GM12874 (cell line): ENCODE data around the gene KCTD19.

Experiments
- TF ChIP-seq, protein P1 (sequence below): IDR thresholded peaks from 2 replicates; pipeline ENCODE4 v1.5.1; 2011; ENCODE audit warnings: low read depth, mild to moderate bottlenecking, control low read depth, low read length, moderate library complexity; ENCODE audit not compliant: insufficient read depth

The KCTD19 gene

DNA sequence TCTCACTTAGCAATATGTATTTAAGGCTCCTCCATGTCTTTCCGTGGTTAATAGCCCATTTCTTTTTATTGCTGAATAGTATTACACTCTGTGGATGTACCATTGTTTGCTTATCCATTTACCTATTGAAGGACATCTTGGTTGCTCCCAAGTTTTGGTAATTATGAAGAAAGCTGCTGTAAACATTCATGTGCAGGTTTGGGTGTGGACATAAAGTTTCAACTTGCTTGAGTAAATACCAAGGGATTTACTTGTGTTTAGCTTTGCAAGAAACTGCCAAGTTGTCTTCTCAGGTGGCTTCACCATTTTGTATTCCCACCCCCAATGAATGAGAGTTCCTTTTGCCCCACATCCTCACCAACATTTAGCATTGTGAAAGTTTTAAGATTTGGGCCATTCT, 9.6 kb upstream of the KCTD19 start:
- TF ChIP-seq, protein P1, sequence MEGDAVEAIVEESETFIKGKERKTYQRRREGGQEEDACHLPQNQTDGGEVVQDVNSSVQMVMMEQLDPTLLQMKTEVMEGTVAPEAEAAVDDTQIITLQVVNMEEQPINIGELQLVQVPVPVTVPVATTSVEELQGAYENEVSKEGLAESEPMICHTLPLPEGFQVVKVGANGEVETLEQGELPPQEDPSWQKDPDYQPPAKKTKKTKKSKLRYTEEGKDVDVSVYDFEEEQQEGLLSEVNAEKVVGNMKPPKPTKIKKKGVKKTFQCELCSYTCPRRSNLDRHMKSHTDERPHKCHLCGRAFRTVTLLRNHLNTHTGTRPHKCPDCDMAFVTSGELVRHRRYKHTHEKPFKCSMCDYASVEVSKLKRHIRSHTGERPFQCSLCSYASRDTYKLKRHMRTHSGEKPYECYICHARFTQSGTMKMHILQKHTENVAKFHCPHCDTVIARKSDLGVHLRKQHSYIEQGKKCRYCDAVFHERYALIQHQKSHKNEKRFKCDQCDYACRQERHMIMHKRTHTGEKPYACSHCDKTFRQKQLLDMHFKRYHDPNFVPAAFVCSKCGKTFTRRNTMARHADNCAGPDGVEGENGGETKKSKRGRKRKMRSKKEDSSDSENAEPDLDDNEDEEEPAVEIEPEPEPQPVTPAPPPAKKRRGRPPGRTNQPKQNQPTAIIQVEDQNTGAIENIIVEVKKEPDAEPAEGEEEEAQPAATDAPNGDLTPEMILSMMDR = no peak

DNA sequence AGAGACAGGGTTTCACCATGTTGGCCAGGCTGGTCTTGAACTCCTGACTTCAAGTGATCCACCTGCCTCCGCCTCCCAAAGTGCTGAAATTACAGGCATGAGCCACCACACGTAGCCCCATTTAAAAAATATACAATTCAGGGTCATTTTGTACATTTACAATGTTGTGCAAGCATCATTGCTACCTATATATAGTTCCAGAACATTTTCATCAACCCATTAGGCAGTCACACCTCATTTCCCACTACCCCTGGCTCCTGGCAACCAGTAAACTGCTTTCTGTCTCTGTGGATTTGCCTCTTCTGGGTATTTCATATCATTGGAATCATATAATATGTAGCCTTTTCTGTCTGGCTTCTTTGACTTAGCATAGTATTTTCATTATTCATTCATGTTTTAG, 6.8 kb upstream of the KCTD19 start:
- TF ChIP-seq, protein P1 = no peak

DNA sequence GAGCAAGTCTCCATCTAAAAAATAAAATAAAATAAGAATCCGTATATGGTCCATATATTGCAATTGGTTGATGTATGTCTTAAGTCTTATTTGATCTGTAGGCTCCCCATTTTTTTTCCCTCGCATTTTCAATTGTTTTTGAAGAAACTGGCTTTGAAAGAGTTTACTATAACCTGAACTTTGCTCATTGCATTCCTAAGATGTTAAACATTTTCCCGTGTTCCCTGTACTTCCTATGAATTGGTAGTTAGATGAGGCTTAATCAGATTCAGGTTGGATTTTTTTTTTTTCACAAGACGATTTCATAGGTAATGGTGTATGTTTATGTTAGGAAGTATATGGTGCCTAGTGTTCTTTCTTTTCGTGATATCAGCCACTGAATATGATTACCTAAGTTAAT, 3.4 kb upstream of the KCTD19 start:
- TF ChIP-seq, protein P1 = no peak

DNA sequence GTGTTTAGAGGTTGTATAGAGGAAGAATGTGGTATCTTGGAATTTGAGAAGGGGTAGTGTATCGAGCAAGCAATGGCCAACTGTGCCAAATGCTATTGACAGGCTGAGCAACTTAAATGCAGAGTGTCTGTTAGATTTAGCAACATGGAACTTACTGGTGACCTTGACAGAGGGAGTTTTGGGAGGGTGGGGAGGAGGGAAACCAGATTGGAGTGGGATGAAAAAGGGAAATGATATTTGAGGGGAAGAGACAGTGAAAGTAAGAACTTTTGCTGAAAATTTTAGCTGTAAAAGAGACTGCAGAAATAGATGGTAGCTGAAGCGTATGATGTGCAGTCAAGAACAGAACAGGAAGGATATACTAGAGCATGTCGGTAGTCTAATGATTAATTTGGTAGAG, 1.2 kb upstream of the KCTD19 start:
- TF ChIP-seq, protein P1 = no peak

DNA sequence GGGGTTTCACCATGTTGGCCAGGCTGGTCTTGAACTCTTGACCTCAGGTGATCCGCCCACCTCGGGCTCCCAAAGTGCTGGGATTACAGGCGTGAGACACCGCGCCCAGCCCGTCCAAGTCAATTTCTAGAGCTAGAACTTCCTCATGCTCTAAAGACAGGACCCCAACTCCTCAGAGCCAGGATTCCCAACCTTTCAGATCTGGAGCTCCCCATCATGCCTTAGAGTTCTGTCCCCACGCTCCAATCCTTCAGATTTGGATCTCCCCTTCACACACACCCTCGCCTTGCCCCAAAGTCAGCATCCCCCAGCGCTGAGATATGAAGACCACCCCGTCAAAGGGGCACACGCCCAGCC, 448 bp downstream of the KCTD19 start:
- TF ChIP-seq, protein P1 = no peak

DNA sequence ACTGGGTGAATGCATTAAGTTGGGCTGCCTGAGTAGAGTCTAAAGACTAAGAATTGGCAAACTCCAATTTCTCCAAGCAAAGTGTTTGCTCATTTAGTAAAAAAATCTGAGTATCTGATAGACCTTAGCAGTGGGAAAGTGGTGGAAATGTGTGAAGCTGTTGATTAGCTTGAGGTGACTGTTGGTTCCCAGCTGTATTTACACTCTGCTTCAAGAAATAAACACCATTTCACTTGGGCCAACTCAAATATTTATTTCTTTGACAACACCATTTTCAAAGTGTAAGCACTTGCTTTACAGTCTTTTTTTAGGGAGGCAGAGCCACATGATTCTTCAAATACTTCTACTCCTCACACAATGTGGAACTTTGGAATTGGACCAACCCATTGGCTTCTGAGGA, 8.7 kb downstream of the KCTD19 start:
- TF ChIP-seq, protein P1 = no peak

DNA sequence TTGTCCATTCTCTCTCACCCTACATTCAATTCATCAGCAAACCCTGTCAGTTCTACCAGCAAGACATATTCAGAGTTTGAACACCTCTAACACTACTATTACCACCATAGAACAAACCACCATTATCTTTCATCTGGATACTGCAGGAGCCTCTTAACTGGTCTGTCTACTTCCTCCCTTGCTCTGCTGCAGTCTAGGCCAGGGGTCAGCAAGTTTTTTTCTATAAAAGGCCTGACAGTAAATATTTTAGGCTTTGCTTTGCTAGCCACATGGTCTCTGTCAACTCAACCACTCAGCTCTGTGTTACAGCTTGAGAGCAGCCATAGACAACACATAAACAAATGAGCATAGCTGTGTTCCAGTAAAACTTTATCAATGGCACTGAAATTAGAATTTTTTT, 13.8 kb downstream of the KCTD19 start:
- TF ChIP-seq, protein P1 = no peak
